Left ventricle myocardium inferior (tissue), 1 donor: ENCODE results near the gene TFDP1. TPM values are rescaled to one million over a fixed set of nuclear protein-coding genes. Genes with fewer than 3 reads are reported as not detected.

Source experiments
- DNase-seq: peaks from one replicate; pipeline ENCODE4 v3.0.0-alpha.2; 2020
- H3K27ac ChIP-seq: fragments of 200-600 bp; replicated peaks from 2 replicates; pipeline ENCODE4 v1.8.0; 2021
- H3K27me3 ChIP-seq: fragments of 200-600 bp; 2 replicates; pipeline ENCODE4 v1.8.0; 2021; ENCODE audit warnings: low read depth
- H3K36me3 ChIP-seq: fragments of 200-600 bp; 2 replicates; pipeline ENCODE4 v1.8.0; 2021
- H3K4me1 ChIP-seq: fragments of 200-600 bp; 2 replicates; pipeline ENCODE4 v1.8.0; 2021
- H3K4me3 ChIP-seq: fragments of 200-600 bp; 2 replicates; pipeline ENCODE4 v1.8.0; 2021; ENCODE audit warnings: mild to moderate bottlenecking, moderate library complexity
- H3K9me3 ChIP-seq: fragments of 200-600 bp; replicated peaks from 2 replicates; pipeline ENCODE4 v1.8.0; 2021
- intact Hi-C: fragments of 100-400 bp; cut with micrococcal nuclease; formaldehyde crosslinking; loops from one replicate; pipeline ENCODE4 v1.11.0; 2022
- total RNA-seq: library from RNA; stranded (reverse); fragmentation: NEBNext Ultra II Directional; extraction: Animal tissue kit (Norgen Biotek cat#: 25700); gene quantifications from one replicate; pipeline ENCODE4 v1.2.1, GENCODE V29; 2021
- TF ChIP-seq, protein P1 (sequence below): fragments of 200-600 bp; IDR thresholded peaks from 2 replicates; pipeline ENCODE4 v1.8.0; 2021; ENCODE audit warnings: antibody characterized with exemption, mild to moderate bottlenecking, borderline replicate concordance
- donor health status: DM: no; HTN: yes; CAD: no; lungs with severe emphysema.

The TFDP1 gene
- total RNA-seq, 1 donor from 2014 or later: 48.7 TPM

DNA sequence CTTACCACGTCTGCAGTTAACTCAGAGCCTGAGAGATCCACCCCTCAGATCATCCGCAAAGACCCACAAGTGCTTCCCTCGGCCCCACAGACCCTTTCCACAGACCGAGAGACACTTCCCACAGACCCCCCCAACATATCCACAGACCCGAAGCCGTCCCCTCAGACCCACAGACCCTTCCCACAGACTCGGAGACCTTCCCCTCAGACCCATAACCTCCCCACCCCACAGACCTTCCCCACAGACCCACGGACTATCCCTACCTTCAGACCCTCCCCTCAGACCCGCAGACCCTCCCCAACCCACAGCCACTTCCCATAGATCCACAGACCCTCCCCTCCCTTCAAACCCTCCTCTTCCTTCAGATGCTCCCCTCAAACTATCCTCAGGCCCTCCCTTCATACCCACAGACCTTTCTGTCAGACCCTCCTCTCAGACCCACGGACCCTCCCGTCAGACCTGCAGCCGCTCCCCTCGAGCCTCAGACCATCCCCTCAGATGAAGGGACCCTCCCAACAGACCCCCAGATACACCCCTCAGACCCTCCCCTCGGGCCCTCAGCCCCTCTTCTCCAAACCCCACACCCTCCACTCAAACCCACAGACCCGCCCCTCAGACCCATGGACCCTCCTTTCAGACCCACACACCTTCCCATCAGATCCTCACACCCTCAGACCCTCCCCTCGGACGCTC lies 20.1 kb upstream of the TFDP1 start:
- no peak overlapping the region for H3K27ac ChIP-seq
- DNase-seq: no peak
- no peaks in the 10 kb centered on the region for H3K9me3 ChIP-seq
- H3K4me1 ChIP-seq: peaks cover 6% of the 10 kb centered on the region
- intact Hi-C loops: no loop called here
- H3K4me3 ChIP-seq: no peak overlapping the region
- TF ChIP-seq, protein P1, sequence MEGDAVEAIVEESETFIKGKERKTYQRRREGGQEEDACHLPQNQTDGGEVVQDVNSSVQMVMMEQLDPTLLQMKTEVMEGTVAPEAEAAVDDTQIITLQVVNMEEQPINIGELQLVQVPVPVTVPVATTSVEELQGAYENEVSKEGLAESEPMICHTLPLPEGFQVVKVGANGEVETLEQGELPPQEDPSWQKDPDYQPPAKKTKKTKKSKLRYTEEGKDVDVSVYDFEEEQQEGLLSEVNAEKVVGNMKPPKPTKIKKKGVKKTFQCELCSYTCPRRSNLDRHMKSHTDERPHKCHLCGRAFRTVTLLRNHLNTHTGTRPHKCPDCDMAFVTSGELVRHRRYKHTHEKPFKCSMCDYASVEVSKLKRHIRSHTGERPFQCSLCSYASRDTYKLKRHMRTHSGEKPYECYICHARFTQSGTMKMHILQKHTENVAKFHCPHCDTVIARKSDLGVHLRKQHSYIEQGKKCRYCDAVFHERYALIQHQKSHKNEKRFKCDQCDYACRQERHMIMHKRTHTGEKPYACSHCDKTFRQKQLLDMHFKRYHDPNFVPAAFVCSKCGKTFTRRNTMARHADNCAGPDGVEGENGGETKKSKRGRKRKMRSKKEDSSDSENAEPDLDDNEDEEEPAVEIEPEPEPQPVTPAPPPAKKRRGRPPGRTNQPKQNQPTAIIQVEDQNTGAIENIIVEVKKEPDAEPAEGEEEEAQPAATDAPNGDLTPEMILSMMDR: no peak
- peaks cover 22% of the 10 kb centered on the region for H3K27me3 ChIP-seq
- no peaks in the 10 kb centered on the region for H3K36me3 ChIP-seq

DNA sequence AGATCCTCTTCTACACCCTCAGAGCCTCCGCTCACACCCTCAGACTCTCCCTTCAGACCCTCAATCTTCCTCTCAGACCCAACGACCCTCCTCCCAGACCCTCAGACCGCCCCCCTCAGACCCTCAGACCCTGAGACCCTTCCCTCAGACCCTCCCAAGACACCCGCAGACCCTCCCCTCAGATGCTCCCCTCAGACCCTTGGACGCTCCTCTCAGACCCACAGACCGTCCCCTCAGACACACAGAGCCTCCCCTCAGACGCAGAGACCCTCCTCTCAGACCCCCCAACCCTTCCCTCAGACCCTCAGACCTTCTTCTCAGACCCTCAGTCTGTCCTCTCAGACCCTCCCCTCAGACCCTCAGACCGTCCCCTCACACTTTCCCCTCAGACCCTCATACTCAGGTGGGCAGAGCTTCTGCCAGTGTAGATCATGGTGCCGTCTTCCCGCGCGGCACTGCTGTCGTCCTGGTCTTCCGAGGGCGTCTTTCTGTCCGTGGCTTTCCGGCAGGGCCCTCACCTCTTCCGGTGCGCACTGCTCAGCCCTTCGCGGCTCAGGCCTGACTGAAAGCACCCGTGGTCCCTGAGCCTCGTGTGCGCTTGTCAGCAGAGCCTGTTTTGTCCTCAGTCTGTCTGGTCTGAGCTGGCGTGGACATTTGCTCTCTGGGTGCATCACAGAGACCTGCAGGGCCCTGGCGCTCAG lies 18.9 kb upstream of the TFDP1 start:
- Histone ChIP-seq H3K4me3 (no peak overlapping the region), H3K9me3 (no peaks in the 10 kb centered on the region), H3K36me3 (no peaks in the 10 kb centered on the region), H3K27ac (no peak overlapping the region), H3K27me3 (peaks cover 22% of the 10 kb centered on the region), H3K4me1 (peaks cover 6% of the 10 kb centered on the region)
- intact Hi-C loops: no loop called here
- no peak for DNase-seq
- TF ChIP-seq, protein P1: no peak

DNA sequence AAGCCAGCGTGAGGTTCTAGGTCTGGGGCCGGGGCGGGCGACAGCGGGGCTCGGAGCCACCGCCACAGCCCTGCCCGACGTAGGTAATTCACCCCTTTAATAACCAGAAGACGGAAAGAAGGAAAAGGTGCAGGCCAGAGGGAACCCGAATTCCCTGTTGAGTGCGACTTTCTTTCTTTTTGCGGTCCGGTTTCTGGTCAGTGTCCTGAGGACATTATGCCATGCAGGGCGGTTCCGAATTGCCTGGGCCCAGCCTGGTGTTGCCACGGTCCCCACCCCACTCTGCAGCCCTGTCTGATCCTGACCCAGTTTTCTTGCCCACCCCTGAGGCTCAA lies 18.4 kb upstream of the TFDP1 start:
- intact Hi-C loops: no loop called here
- Histone ChIP-seq H3K27ac (no peak overlapping the region), H3K4me1 (peaks cover 6% of the 10 kb centered on the region), H3K27me3 (peaks cover 22% of the 10 kb centered on the region), H3K36me3 (no peaks in the 10 kb centered on the region), H3K9me3 (no peaks in the 10 kb centered on the region), H3K4me3 (no peak overlapping the region)
- DNase-seq: no peak
- TF ChIP-seq, protein P1: no peak

DNA sequence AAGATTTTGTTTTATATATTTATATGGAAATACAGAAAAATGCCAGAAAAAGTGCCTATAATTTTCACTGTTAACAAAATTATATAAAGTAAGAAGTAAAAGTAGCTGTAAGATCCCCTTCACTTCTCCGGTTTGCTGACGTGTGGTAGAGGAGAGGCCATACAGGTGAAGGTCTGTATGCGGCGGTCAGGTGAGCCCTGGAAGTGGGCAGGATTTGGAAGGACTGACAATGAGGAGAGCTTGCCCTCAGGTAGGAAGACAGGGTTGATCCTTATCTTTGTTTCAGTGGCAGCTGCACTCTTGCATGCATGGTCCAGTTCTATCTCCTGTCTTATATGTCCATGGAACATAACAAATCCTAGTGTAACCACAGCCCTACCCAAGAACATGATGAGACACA lies 16.9 kb upstream of the TFDP1 start:
- TF ChIP-seq, protein P1: no peak
- Histone ChIP-seq H3K4me1 (no peaks in the 10 kb centered on the region), H3K27ac (no peak overlapping the region), H3K4me3 (no peak overlapping the region), H3K9me3 (peaks cover 7% of the 10 kb centered on the region), H3K27me3 (peaks cover 22% of the 10 kb centered on the region), H3K36me3 (no peaks in the 10 kb centered on the region)
- intact Hi-C loops: no loop called here
- no peak for DNase-seq

DNA sequence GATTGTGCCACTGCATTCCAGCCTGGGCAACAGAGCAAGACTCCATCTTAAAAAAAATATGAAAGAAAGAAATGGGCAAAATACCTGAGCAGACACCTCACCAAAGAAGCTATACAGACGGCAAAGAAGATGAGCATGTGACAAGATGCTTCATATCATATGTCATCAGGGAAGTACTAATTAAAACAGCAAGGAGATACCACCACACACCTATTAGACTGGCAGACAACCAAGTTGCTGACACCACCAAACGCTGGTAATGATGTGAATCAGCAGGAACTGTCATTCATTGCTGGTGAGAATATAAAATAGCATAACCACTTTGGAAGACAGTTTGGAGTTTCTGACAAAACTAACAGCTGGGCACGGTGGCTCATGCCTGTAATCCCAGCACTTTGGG lies 11.5 kb upstream of the TFDP1 start:
- H3K4me1 ChIP-seq: no peaks in the 10 kb centered on the region
- no peak overlapping the region for H3K27ac ChIP-seq
- no peak for DNase-seq
- no peak overlapping the region for H3K4me3 ChIP-seq
- no peaks in the 10 kb centered on the region for H3K36me3 ChIP-seq
- TF ChIP-seq, protein P1: no peak
- H3K27me3 ChIP-seq: no peaks in the 10 kb centered on the region
- intact Hi-C loops: no loop called here
- H3K9me3 ChIP-seq: peaks cover 38% of the 10 kb centered on the region
